GM10266 (cell line): Measurements from ENCODE around the gene SDSL.

ENCODE experiments used
- DNase-seq: peaks from one replicate; pipeline ENCODE4 v3.0.0; 2012; ENCODE audit errors: extremely low spot score
- TF ChIP-seq, protein P1 (sequence below): IDR thresholded peaks from 2 replicates; pipeline ENCODE4 v1.5.1; 2012; ENCODE audit warnings: mild to moderate bottlenecking, low read depth; ENCODE audit not compliant: control insufficient read depth, insufficient read depth; ENCODE audit errors: missing control alignments

Gene SDSL

DNA sequence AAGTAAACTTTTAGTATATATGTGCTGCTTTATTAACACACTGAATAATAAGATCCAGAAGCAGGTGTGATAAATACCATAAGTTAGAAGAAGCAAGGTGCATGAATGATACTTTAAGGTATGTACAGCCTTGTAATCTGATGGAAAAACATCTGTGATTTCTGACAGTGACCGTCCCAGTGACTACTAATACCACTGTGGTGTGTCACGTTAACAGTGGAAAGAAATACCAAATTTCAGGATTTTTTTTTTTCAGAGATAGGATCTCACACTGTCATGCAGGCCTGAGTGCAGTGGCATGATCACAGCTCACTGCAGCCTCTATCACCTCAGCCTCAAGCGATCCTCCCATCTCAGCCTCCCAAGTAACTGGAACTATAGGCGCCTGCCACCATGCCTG lies 40.0 kb upstream of the SDSL start:
- no peak for DNase-seq
- TF ChIP-seq, protein P1, sequence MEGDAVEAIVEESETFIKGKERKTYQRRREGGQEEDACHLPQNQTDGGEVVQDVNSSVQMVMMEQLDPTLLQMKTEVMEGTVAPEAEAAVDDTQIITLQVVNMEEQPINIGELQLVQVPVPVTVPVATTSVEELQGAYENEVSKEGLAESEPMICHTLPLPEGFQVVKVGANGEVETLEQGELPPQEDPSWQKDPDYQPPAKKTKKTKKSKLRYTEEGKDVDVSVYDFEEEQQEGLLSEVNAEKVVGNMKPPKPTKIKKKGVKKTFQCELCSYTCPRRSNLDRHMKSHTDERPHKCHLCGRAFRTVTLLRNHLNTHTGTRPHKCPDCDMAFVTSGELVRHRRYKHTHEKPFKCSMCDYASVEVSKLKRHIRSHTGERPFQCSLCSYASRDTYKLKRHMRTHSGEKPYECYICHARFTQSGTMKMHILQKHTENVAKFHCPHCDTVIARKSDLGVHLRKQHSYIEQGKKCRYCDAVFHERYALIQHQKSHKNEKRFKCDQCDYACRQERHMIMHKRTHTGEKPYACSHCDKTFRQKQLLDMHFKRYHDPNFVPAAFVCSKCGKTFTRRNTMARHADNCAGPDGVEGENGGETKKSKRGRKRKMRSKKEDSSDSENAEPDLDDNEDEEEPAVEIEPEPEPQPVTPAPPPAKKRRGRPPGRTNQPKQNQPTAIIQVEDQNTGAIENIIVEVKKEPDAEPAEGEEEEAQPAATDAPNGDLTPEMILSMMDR: no peak

DNA sequence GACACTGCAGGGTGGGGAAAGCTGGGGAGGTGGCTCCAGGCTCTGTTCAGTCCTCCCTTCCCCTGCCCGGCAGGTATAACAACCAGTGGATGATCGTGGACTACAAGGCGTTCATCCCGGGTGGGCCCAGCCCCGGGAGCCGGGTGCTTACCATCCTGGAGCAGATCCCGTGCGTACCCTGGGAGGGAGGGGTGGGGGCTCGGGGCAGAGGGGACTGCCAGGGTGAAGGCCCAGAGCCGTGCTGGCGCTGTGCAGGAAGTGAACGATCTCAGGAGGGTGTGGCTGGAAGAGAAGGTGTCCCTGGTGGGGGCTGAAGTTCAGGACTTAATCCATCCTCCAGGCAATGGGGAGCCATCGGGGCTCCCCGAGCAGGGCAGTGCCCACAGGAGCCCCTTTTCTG lies 37.4 kb upstream of the SDSL start:
- TF ChIP-seq, protein P1: no peak
- DNase-seq: no peak

DNA sequence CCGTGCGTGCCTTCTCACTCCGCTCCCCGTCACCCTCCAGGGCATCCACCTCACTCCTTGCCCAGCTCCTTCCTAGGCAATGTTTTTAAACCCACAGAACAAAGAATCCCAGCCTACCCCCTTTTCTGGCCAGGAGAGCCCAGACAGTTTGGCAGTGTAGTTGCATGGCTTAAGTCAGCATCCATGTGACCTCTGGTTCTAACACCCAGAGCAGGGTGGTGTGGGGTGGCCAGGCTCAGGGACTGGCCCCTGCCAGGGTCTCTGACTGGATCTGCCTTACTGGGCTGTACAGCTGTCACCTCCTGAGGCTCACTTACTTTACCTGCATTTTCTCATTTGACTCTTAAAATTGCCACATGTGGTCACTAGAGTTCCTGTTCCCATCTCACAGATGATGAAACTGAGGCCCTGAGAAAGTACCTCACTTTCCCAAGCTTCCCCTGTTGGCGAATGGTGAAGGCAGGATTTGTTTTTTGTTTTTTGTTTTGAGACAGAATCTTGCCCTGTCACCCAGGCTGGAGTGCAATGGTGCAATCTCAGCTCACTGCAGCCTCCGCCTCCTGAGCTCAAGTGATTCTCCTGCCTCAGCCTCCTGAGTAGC lies 36.8 kb upstream of the SDSL start:
- TF ChIP-seq, protein P1: no peak
- no peak for DNase-seq

DNA sequence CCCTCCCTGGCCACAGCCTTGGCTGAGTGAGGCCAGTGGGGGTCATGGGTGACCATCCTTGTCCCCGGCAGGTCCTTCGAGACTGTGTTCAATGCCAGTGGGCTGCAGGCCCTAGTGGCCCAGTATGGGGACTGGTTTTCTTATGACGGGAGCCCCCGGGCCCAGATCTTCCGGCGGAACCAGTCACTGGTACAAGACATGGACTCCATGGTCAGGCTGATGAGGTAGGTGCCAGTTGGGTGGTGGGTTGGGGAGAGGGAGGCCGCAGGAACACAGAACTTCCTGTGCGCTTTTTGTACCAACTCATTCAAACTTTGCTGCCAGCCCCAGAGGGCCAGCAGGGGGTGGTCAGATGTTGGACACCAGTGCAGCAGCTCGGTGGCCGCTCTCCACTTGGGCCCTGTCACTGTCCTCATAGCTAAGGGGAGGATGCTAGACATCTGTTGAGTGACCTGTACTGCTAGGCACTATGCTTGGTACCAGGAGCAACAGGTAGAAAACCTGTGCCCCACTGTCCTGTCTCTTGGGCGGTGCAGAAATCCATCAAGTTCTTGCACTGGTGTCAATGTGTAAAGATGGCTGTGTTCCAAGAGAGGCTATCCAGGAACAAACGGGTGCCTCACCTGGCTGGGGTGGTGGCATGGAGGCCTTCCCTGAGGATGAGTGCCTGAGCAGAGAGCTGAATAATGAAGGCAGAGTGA lies 35.2 kb upstream of the SDSL start:
- no peak for DNase-seq
- TF ChIP-seq, protein P1: no peak

DNA sequence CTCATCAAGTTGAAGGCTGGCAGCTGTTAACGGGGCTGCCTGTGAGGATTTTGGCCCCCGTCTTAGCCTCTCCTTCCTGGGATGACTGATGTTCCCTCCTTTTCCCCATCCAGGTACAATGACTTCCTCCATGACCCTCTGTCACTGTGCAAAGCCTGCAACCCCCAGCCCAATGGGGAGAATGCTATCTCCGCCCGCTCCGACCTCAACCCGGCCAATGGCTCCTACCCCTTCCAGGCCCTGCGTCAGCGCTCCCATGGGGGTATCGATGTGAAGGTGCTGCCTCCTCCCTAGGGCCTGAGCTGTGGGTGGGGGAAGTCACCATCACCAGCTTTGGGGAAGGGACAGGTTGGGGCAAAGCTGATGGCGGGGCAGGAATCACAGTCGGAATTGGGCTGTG lies 34.5 kb upstream of the SDSL start:
- TF ChIP-seq, protein P1: no peak
- no peak for DNase-seq

DNA sequence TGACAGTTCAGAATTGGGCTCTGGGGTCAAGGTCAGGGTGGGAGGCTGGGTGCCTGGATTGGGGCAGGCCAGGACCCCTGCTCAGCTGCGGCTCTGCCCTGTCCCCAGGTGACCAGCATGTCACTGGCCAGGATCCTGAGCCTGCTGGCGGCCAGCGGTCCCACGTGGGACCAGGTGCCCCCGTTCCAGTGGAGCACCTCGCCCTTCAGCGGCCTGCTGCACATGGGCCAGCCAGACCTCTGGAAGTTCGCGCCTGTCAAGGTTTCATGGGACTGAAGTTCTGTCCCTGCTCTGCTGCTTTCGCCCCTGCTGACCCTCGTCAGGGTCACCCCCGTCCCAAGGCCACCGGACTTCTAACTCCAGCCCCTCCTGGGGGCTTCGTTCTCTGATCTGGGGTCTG lies 33.8 kb upstream of the SDSL start:
- no peak for DNase-seq
- TF ChIP-seq, protein P1: no peak
